GM12878 (cell line): ENCODE data around the gene ITPKB.

Source experiments
- CBFB ChIP-seq: IDR thresholded peaks from 2 replicates; pipeline ENCODE4 v1.6.1; 2016; ENCODE audit warnings: antibody characterized with exemption, low read depth
- CREM ChIP-seq: IDR thresholded peaks from 2 replicates; pipeline ENCODE4 v1.6.1; 2014; ENCODE audit warnings: antibody characterized with exemption, low read depth
- GABPA ChIP-seq: IDR thresholded peaks from 2 replicates; pipeline ENCODE4 v1.6.1; 2014; ENCODE audit warnings: antibody characterized with exemption, low read depth, mild to moderate bottlenecking, inconsistent platforms
- PAX8 ChIP-seq: fragments of 450-650 bp; IDR thresholded peaks from 2 replicates; pipeline ENCODE4 v1.6.1; 2017; ENCODE audit warnings: mild to moderate bottlenecking, moderate library complexity
- POLR2A ChIP-seq: IDR thresholded peaks from 2 replicates; pipeline ENCODE4 v1.6.1; 2011; ENCODE audit warnings: low read depth, mild to moderate bottlenecking, low read length
- SMC3 ChIP-seq: IDR thresholded peaks from 2 replicates; pipeline ENCODE4 v1.6.1; 2011; ENCODE audit warnings: low read length, improper control_type of control experiment, borderline replicate concordance

GRCh38 chr1:226781937-226782609, 43.0 kb upstream of the ITPKB start:
- no peak for TF ChIP-seq CREM
- no peak for TF ChIP-seq CBFB
- TF ChIP-seq PAX8: no peak
- no peak for TF ChIP-seq GABPA
- TF ChIP-seq POLR2A: no peak
- TF ChIP-seq SMC3: no peak
